CD8-positive, alpha-beta memory T cell (primary cell): ENCODE results near the gene XNDC1N. TPM values are rescaled to one million over a fixed set of nuclear protein-coding genes. Genes with fewer than 3 reads are reported as not detected.

Experiments used
- CTCF ChIA-PET: fragments of 350-600 bp; sonication (Branson Sonifier 250); formaldehyde crosslinking; loops from one replicate; lab custom pipeline; 2021; ENCODE audit warnings: antibody characterized with exemption; lab: Charles Lee
- POLR2A ChIA-PET: fragments of 350-600 bp; sonication (Branson Sonifier 250); formaldehyde crosslinking; loops from one replicate; lab custom pipeline; 2021; ENCODE audit warnings: antibody characterized with exemption; lab: Charles Lee
- DNase-seq, 5 donors: peaks; one replicate each; pipeline versions ENCODE4 v3.0.0 to v3.0.0-alpha.2; 2020 to 2022; ENCODE audit warnings: mixed read lengths in 1 of 5
- H3K27ac ChIP-seq: one replicate; pipeline ENCODE4 v1.7.0; 2013; ENCODE audit warnings: low read depth, mild to moderate bottlenecking, low read length, moderate library complexity
- H3K27me3 ChIP-seq: 2 replicates; pipeline ENCODE4 v1.7.0; 2013; ENCODE audit warnings: low read length, mild to moderate bottlenecking; ENCODE audit not compliant: insufficient read depth, poor library complexity, severe bottlenecking
- H3K36me3 ChIP-seq: 2 replicates; pipeline ENCODE4 v1.7.0; 2013; ENCODE audit warnings: mild to moderate bottlenecking, low read length, moderate library complexity; ENCODE audit not compliant: insufficient read depth
- H3K4me1 ChIP-seq: 2 replicates; pipeline ENCODE4 v1.7.0; 2013; ENCODE audit warnings: mild to moderate bottlenecking, low read length, moderate library complexity; ENCODE audit not compliant: insufficient read depth
- H3K4me3 ChIP-seq: 2 replicates; pipeline ENCODE4 v1.7.0; 2013; ENCODE audit warnings: mild to moderate bottlenecking, low read length
- H3K9me3 ChIP-seq: 2 replicates; pipeline ENCODE4 v1.7.0; 2013; ENCODE audit warnings: mild to moderate bottlenecking, low read length
- H3K27ac Mint-ChIP-seq, 8 donors: one replicate each; pipeline ENCODE4 v1.8.0; 2020 to 2021; ENCODE audit warnings: mixed read lengths in 8 of 8, mild to moderate bottlenecking in 6 of 8, inconsistent platforms in 3 of 8, moderate library complexity in 3 of 8
- H3K27me3 Mint-ChIP-seq, 2 donors: one replicate each; pipeline ENCODE4 v1.8.0; 2020 to 2021; ENCODE audit warnings: mixed read lengths in 2 of 2, mild to moderate bottlenecking in 1 of 2, moderate library complexity in 1 of 2
- H3K36me3 Mint-ChIP-seq, 3 donors: one replicate each; pipeline ENCODE4 v1.8.0; 2020 to 2021; ENCODE audit warnings: mixed read lengths in 3 of 3, inconsistent platforms in 1 of 3, mild to moderate bottlenecking in 1 of 3
- H3K4me1 Mint-ChIP-seq, 3 donors: one replicate each; pipeline ENCODE4 v1.8.0; 2020 to 2021; ENCODE audit warnings: mixed read lengths in 3 of 3, inconsistent platforms in 1 of 3, mild to moderate bottlenecking in 1 of 3
- H3K4me3 Mint-ChIP-seq, 7 donors: one replicate each; pipeline ENCODE4 v1.8.0; 2020 to 2021; ENCODE audit warnings: mixed read lengths in 7 of 7, mild to moderate bottlenecking in 6 of 7, moderate library complexity in 4 of 7, inconsistent platforms in 2 of 7
- H3K9me3 Mint-ChIP-seq, 5 donors: one replicate each; pipeline ENCODE4 v1.8.0; 2020 to 2022; ENCODE audit warnings: mixed read lengths in 5 of 5, mild to moderate bottlenecking in 3 of 5, moderate library complexity in 2 of 5, inconsistent platforms in 1 of 5
- polyA plus RNA-seq: library from polyadenylated mRNA; unstranded; fragments of 300-500 nt; fragmentation: Illumina TruSeq; gene quantifications from one replicate; pipeline ENCODE4 v1.2.3, GENCODE V29; 2021
- total RNA-seq, 2 experiments: library from RNA; stranded (reverse); gene quantifications; one replicate each; pipeline ENCODE4 v1.2.3, GENCODE V29; 2021

Gene XNDC1N
- total and polyA plus RNA-seq, 3 experiments from 2014 or later = 5.2 to 13.0 (median 12.7) TPM

GRCh38 chr11:71940561-71941219 is 12.3 kb upstream of the XNDC1N start:
- peaks cover 0 to 24% (median 9%) of the 10 kb centered on the region in 3 donors for H3K36me3 Mint-ChIP-seq
- H3K4me3 Mint-ChIP-seq = no peak overlapping the region
- no peaks in the 10 kb centered on the region for H3K27me3 Mint-ChIP-seq
- H3K9me3 Mint-ChIP-seq = no peaks in the 10 kb centered on the region
- no peaks in the 10 kb centered on the region for H3K9me3 ChIP-seq
- no peaks in the 10 kb centered on the region for H3K4me1 ChIP-seq
- no peak overlapping the region for H3K27ac Mint-ChIP-seq
- no peak overlapping the region for H3K4me3 ChIP-seq
- no peak for DNase-seq
- peaks cover 10 to 23% (median 23%) of the 10 kb centered on the region in 3 donors for H3K4me1 Mint-ChIP-seq
- H3K36me3 ChIP-seq = no peaks in the 10 kb centered on the region
- no peak overlapping the region for H3K27ac ChIP-seq
- no peaks in the 10 kb centered on the region for H3K27me3 ChIP-seq
- POLR2A ChIA-PET = no interaction called here
- CTCF ChIA-PET = no interaction called here

- DNase-seq = no peak
- Mint-ChIP-seq H3K27ac (no peak overlapping the region), H3K4me1 (peaks cover 15 to 35% (median 28%) of the 10 kb centered on the region in 3 donors), H3K9me3 (no peaks in the 10 kb centered on the region), H3K27me3 (no peaks in the 10 kb centered on the region), H3K4me3 (no peak overlapping the region), H3K36me3 (peaks cover 0 to 23% (median 9%) of the 10 kb centered on the region in 3 donors)
- ChIA-PET CTCF (interaction anchor here (1.3 kb wide), 1 partner anchor 9 kb away, joined by 3 read pairs; the partner anchor contains the start of gene XNDC1N), POLR2A (interaction anchor here (1.3 kb wide), 1 partner anchor 9 kb away, joined by 4 read pairs; the partner anchor contains the start of genes RNF121 and XNDC1N)
- Histone ChIP-seq H3K9me3 (no peaks in the 10 kb centered on the region), H3K4me3 (no peak overlapping the region), H3K27me3 (no peaks in the 10 kb centered on the region), H3K4me1 (no peaks in the 10 kb centered on the region), H3K27ac (no peak overlapping the region), H3K36me3 (no peaks in the 10 kb centered on the region)
These were observed 9.4 kb upstream of the XNDC1N start for GRCh38 chr11:71937826-71938225.

- Histone ChIP-seq H3K9me3 (no peaks in the 10 kb centered on the region), H3K27ac (no peak overlapping the region), H3K27me3 (no peaks in the 10 kb centered on the region), H3K36me3 (no peaks in the 10 kb centered on the region), H3K4me3 (no peak overlapping the region), H3K4me1 (no peaks in the 10 kb centered on the region)
- H3K9me3 Mint-ChIP-seq = no peaks in the 10 kb centered on the region
- no peak overlapping the region for H3K4me3 Mint-ChIP-seq
- no peaks in the 10 kb centered on the region for H3K27me3 Mint-ChIP-seq
- peak overlapping the region in 1 of 8 donors; percentile 71 for H3K27ac Mint-ChIP-seq
- ChIA-PET CTCF (interaction anchor here (1.3 kb wide), 1 partner anchor 8 kb away, joined by 3 read pairs; the partner anchor contains the start of gene XNDC1N), POLR2A (no interaction called here)
- DNase-seq = no peak
- H3K4me1 Mint-ChIP-seq = peaks cover 18 to 38% (median 33%) of the 10 kb centered on the region in 3 donors
- peaks cover 0 to 23% (median 9%) of the 10 kb centered on the region in 3 donors for H3K36me3 Mint-ChIP-seq
These were observed 8.4 kb upstream of the XNDC1N start for GRCh38 chr11:71936825-71937224.

GRCh38 chr11:71935338-71935925 is 7.0 kb upstream of the XNDC1N start:
- H3K4me3 ChIP-seq = no peak overlapping the region
- no peak for DNase-seq
- H3K9me3 ChIP-seq = no peaks in the 10 kb centered on the region
- no peaks in the 10 kb centered on the region for H3K4me1 ChIP-seq
- ChIA-PET CTCF (no interaction called here), POLR2A (no interaction called here)
- Mint-ChIP-seq H3K27ac (peak overlapping the region in 1 of 8 donors; percentile 6), H3K36me3 (peaks cover 0 to 23% (median 9%) of the 10 kb centered on the region in 3 donors), H3K4me1 (peaks cover 27 to 52% (median 47%) of the 10 kb centered on the region in 3 donors), H3K4me3 (no peak overlapping the region), H3K27me3 (no peaks in the 10 kb centered on the region), H3K9me3 (no peaks in the 10 kb centered on the region)
- no peaks in the 10 kb centered on the region for H3K36me3 ChIP-seq
- no peak overlapping the region for H3K27ac ChIP-seq
- no peaks in the 10 kb centered on the region for H3K27me3 ChIP-seq

GRCh38 chr11:71934213-71934612 is 5.8 kb upstream of the XNDC1N start:
- Histone ChIP-seq H3K27me3 (no peaks in the 10 kb centered on the region), H3K27ac (no peak overlapping the region), H3K4me3 (no peak overlapping the region), H3K4me1 (peaks cover 11% of the 10 kb centered on the region), H3K9me3 (no peaks in the 10 kb centered on the region), H3K36me3 (no peaks in the 10 kb centered on the region)
- Mint-ChIP-seq H3K4me3 (peak overlapping the region in 1 of 7 donors; percentile 18), H3K4me1 (peaks cover 39 to 60% (median 59%) of the 10 kb centered on the region in 3 donors), H3K9me3 (no peaks in the 10 kb centered on the region), H3K36me3 (peaks cover 0 to 21% (median 9%) of the 10 kb centered on the region in 3 donors), H3K27ac (peak overlapping the region in 6 of 8 donors; percentile 13 to 94 (median 31)), H3K27me3 (no peaks in the 10 kb centered on the region)
- no peak for DNase-seq
- ChIA-PET POLR2A (no interaction called here), CTCF (interaction anchor here (1.4 kb wide), 1 partner anchor 10 kb away, joined by 3 read pairs; no protein-coding TSS in a partner anchor)

GRCh38 chr11:71933141-71933933 is 4.9 kb upstream of the XNDC1N start:
- Histone ChIP-seq H3K36me3 (no peaks in the 10 kb centered on the region), H3K9me3 (no peaks in the 10 kb centered on the region), H3K4me3 (no peak overlapping the region), H3K27ac (no peak overlapping the region), H3K27me3 (no peaks in the 10 kb centered on the region), H3K4me1 (peaks cover 11% of the 10 kb centered on the region)
- H3K4me3 Mint-ChIP-seq = peak overlapping the region in 1 of 7 donors; percentile 18
- no peaks in the 10 kb centered on the region for H3K27me3 Mint-ChIP-seq
- no peak for DNase-seq
- H3K27ac Mint-ChIP-seq = peak overlapping the region in 4 of 8 donors; percentile 12 to 27 (median 20)
- no peaks in the 10 kb centered on the region for H3K9me3 Mint-ChIP-seq
- ChIA-PET POLR2A (no interaction called here), CTCF (interaction anchor here (1.4 kb wide), 1 partner anchor 11 kb away, joined by 3 read pairs; no protein-coding TSS in a partner anchor)
- peaks cover 0 to 25% (median 7%) of the 10 kb centered on the region in 3 donors for H3K36me3 Mint-ChIP-seq
- H3K4me1 Mint-ChIP-seq = peaks cover 46 to 67% (median 67%) of the 10 kb centered on the region in 3 donors

- Mint-ChIP-seq H3K9me3 (no peaks in the 10 kb centered on the region), H3K27me3 (no peaks in the 10 kb centered on the region), H3K36me3 (peaks cover 0 to 20% (median 0%) of the 10 kb centered on the region in 3 donors), H3K4me1 (peaks cover 53 to 79% (median 70%) of the 10 kb centered on the region in 3 donors), H3K4me3 (peak overlapping the region in 3 of 7 donors; percentile 9 to 95 (median 53)), H3K27ac (peak overlapping the region in 2 of 8 donors; percentile 29 to 37)
- Histone ChIP-seq H3K36me3 (no peaks in the 10 kb centered on the region), H3K27me3 (no peaks in the 10 kb centered on the region), H3K27ac (no peak overlapping the region), H3K4me1 (peaks cover 20% of the 10 kb centered on the region), H3K9me3 (no peaks in the 10 kb centered on the region), H3K4me3 (no peak overlapping the region)
- DNase-seq = no peak
- ChIA-PET POLR2A (no interaction called here), CTCF (no interaction called here)
These were observed 2.8 kb upstream of the XNDC1N start for GRCh38 chr11:71931245-71931602.
